ENCODE measurements around the gene TMPO. TPM values are rescaled to one million over a fixed set of nuclear protein-coding genes. Genes with fewer than 3 reads are reported as not detected.
"Not testable (repeated sequence)": the region's sequence is repeated elsewhere in the genome, so short reads cannot be mapped to it uniquely, and the experiment has no call there.

TMPO gene
- total RNA-seq, 1 donor from 2014 or later, result 42.0 TPM

DNA sequence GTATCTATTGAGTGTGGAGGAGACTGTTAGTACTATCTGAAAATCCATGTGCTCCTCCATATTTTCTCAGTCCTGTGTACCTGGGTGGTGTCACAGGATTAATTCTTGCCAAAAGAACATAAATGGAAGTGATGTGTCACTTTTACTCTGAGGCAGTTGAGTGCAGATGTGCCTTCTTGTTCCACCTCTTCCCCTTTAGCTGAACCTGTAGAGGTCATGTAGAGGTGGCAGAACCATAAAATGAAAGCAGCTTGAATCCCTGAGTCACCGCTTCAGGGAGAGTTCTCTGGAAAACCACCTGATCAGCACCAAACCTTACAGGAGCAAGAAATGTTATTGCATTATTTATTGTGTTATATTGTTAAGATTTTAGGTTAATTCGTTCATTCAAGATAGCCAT lies 63.4 kb downstream of the TMPO start:
- no peak for DNase-seq (ENCODE audit: low spot score)

DNA sequence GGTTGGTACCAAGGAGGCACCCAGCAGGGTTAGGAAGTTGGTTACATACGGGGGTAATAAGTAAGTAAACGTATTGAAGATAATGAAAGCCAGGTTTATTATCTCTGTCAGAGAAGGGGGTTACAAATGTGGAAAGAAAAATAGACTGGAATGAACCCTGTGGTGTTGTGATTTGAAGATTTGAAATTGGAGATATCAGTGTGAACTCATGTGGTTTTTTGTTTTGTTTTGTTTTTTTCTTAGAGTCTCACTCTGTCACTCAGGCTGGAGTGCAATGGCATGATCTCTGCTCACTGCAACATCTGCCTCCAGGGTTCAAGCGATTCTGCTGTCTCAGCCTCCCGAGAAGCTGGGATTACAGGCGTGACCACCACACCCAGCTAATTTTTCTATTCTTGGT lies 64.0 kb downstream of the TMPO start:
- no peak for DNase-seq (ENCODE audit: low spot score)

DNA sequence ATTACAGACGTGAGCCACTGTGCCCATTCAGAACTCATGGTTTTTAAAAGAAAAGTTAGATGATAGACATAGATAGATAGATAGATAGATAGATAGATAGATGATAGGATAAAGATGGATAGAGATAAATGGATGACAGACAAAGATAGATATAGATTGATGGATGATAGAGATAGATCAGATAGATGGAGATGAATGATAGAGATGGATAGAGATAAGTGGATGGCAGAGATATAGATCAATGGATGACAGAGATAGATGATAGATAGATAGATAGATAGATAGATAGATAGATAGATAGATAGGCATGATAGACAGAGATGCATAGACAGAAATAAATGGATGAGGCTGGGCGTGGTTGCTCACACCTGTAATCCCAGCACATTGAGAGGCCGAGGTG lies 64.4 kb downstream of the TMPO start:
- no peak for DNase-seq (ENCODE audit: low spot score)

DNA sequence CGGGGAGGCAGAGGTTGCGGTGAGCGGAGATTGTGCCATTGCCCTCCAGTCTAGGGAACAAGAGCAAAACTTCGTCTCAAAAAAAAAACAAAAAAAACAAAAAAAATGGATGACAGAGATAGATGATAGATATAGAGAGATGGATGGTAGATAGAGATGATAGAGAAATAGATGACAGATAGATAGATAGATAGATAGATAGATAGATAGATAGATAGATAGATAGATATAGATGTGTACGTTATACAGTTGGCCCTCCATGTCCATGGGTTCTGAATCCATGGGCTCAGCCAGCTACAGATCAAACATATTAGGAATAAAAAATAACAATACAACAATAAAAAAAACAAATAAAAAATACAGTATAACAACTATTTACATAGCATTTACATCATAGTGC lies 65.3 kb downstream of the TMPO start:
- no peak for DNase-seq (ENCODE audit: low spot score)

DNA sequence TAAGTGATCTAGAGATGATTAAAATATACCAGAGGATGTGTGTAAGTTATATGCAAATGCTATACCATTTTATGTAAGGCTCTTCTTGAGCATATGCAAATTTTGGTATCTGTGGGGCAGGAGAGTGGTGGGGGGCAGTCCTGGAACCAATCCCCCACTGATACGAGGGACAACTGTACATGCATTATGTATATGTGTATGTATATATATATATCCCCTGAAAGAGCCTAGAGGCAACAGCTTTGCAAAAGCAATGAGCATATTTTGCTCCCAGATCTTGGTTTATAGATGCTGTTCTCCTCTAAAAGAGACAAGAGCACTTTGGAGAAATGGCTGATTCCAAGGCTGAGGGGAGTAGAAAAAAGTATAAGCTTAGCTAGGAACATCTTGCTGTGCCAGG lies 65.7 kb downstream of the TMPO start:
- no peak for DNase-seq (ENCODE audit: low spot score)

DNA sequence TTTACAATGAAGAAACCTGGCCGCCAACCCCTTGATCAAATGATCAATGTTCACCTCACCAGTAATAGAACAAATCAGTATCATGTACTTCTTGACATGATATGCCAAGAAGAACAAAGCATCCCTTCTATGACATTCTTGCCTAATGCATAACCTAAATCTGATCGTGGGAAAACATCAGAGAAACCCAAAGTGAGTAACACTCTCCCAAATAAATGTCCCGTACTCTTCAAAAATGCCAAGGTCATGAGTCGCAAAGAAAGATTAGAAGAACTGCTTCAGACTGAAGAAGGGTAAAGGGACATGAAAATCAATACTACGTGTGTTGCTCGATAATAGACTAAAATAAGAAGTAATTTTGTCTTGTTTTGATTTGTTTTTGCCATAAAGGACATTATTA lies 66.7 kb downstream of the TMPO start:
- DNase-seq (ENCODE audit: low spot score), result no peak

DNA sequence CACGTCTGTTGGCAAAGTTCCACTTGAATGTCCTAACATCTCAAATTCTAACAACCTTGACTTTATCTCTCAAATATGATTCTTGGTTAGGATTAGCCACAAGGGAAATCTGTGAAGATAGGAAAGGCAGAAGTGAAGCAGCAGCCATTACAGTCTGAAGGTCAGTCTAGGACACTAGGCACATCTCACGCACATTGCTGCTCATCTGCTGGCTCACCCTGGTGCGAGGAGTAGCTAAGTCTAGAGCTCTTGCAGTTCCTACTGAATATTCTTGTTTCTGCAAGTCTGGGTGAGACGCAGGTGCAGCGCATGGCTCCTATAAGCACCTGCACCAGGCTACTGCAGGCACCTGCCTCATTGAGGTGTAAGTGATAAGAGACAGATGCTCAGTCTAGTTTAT lies 71.7 kb downstream of the TMPO start:
- DNase-seq (ENCODE audit: low spot score), result no peak

DNA sequence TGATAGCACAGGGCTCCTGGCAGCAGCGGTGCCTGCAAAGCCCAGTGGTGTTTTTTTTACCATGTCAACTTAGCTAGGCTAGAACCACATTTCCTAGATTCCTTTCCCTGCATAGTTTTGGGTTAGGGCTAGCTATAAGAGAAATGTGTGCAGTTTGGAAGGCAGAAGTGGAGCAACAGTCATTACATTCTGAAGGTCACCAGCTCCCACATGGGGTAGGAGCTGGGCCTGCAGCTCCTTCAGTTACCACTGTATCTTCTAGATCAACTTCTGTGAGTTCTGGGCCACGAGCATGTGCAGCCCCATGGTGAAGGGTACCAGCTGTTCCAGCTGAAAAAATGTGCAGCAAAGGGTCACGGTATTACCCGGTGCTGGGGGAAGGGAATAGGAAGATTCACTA lies 75.8 kb downstream of the TMPO start:
- DNase-seq (ENCODE audit: low spot score), result no peak

DNA sequence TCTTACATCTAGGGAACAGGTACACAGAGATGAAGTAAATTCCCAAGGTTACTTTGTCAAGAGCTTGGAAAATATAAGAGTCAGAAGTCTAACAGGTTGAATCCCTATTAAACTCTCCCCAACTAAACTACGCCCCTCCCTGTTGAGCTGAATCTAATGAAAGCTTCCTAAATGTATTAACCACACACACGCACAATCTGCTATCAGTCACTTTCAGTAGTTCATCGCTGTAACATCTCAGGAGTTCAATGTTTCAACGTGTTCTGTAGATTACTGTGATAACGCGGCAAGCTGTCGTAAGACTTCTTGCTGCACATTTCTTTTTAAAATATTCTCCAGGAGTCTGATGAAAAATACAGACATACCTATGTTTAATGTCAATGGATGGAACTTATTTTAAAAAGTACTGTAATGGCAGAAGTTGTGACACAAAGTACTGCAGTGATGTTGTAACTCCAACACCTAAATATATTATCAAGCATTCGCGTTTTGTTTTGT lies 77.5 kb downstream of the TMPO start:
- no peak for DNase-seq (ENCODE audit: low spot score)

DNA sequence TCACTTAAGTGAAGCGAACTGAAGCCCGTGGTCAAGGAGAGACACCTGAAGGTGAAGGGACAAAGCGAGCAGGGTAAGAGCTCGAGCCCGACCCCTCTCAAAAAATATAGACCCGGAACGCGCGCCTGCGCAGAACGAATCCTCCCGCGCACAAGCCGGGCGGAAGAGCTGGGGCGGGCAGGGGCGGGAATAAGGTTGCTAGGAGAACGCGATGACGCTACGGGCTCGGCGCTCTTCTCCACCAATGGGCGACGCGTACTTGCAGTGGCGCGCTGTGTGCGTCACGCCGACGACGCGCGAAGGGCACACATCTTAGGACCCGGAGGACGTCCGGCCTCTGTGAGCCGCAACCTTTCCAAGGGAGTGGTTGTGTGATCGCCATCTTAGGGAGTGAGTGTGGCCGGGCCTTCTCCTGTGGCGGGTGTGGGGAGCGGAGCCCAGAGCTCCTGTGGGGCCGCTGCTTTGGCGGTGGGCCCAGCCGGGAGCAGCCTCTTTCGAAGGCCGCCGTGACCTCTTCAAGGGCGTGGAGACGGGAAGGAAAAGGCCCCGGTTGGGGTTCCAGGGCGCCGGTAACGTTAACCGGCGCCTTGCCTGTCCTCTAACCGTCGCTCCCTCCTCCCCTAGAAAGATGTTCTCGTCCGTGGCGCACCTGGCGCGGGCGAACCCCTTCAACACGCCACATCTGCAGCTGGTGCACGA lies 78.1 kb downstream of the TMPO start, which contains the start of gene SLC25A3:
Gene SLC25A3, plus strand, starts transcription at position 336 of the 699 bp plus-strand sequence. Its CDS starts 293 bp downstream, at position 629.
- peak; percentile 97 for DNase-seq (ENCODE audit: low spot score)

DNA sequence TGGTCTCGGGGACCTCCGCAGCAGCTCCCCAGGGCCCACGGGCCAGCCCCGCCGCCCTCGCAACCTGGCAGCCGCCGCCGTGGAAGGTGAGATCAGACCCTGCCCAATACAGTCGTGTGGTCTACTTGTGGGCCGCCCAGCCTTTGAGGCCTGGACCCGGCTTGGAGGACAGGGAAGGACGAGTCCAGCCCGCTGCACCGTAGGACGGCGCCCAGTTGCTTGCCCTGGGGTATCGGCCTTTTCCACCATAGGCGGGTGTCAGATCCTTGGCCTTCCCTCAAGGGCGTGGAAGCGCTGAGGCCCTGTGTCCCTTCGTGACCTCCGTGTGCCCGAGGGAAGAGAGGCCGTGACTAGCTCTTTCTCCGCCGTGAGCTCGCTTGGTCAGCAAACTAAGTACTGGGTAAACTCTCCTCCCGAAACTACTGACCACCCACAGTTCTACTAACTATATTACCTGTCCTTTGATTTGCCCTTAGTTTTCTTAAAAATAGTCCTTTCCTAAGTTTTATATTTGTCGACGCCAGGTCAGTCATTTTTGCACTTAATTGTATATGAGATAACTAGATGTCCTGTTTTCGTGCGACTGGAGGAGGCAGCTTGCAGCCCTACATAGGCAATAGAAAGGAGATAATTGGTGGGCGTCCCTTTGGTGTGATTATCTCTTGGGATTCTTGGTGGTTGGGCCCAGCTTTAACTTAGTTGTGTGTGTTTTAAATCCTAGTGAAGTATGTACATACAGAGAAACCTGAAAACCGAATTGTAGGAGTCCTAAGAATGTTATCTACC lies 78.9 kb downstream of the TMPO start:
- DNase-seq (ENCODE audit: low spot score), result no peak

DNA sequence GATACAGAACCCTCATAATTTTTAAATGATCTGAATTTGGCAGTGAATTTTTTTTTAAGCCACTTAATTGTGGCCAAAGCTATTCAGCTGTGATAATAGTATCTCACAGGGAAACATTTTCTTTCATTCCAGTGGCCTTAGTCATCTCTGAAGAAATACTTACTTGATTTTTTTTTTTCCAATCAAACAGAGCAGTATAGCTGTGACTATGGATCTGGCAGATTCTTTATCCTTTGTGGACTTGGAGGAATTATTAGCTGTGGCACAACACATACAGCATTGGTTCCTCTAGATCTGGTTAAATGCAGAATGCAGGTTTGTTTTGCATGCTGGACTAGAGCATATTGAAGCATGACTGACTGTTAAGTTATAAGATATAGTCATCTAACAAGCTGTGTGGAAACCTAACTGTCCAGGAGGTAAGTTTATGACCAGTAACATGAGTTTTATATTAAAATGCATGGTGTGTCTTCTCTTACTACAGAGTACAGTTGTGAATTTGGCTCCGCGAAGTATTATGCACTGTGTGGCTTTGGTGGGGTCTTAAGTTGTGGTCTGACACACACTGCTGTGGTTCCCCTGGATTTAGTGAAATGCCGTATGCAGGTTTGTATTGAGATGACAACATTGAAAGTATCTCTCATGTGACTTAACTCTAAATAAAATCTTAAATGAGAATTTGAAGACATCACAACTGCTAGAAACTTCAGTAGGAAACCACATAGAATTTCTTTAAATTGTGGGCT lies 80.0 kb downstream of the TMPO start:
- no peak for DNase-seq (ENCODE audit: low spot score)

DNA sequence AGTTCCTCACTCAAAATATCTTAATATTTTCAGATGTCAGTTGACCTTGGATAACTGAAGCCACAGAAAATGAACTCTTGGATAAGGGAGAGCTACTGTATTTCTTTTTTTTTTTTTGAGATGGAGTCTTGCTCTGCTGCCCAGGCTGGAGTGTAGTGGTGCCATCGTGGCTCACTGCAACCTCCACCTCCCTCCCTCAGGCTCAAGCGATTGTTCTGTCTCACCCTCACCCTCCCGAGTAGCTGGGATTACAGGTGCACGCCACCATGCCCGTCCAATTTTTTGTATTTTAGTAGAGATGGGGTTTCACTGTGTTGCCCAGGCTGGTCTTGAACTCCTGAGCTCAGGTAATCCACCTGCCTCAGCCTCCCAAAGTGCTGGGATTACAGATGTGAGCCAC lies 81.9 kb downstream of the TMPO start:
- DNase-seq (ENCODE audit: low spot score), result not testable (repeated sequence)

Other genes starting within 250 kb of the TMPO start
- gene SLC25A3, start 78.1 kb downstream of the TMPO start, total RNA-seq, result 378 TPM
- 8.1 TPM for gene IKBIP, start 129.2 kb downstream of the TMPO start, total RNA-seq
- 19.2 TPM for gene APAF1, start 129.7 kb downstream of the TMPO start, total RNA-seq

All from ureter (tissue), 1 donor.